ENCODE data around the gene SLC6A8.

Gene SLC6A8

DNA sequence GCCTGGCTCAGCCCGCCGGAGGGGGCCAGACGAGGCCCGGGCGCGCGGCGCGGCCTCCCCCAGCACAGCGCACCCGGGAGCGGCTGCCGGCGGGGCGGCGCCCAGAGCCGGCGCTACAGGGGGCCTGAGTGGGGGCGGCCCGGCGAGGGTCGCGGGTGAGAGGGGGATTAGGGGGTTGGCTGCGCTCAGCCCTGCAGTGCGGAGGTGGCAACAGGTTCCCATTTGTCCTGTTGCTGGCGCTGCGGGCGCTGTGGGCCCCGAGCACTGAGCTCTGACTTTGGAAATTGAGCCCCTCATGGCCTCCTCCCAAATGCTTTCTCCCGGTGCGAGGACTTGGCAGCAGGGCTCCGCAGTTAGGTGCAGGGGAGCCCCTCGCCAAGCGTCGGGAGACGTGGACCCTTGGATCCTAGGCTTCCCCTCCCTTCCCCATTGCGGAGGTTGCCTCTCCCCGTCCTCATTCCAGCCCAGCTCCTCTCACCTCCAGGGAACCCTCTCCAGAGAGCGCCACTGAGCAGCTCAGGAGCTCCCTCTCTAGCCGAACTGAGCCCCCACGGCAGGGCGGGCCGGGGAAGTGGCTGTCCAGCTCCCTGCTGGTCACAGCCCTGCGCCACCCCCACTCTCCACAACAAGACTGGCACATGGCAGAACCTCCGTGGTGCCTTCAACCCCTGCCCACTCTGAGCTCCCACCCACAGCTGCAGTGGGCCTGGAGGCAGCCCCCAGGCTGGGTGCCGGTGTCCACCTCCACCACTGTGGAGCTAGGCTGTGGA, 43.2 kb upstream of the SLC6A8 start:
- DNase-seq = no peak
- TF ChIP-seq GATA1 (IDR thresholded peaks at IDR 0.05; ENCODE audit: low read depth, low read length) = no peak
- TF ChIP-seq POLR2A (IDR thresholded peaks at IDR 0.05; ENCODE audit: low read length) = no peak

DNA sequence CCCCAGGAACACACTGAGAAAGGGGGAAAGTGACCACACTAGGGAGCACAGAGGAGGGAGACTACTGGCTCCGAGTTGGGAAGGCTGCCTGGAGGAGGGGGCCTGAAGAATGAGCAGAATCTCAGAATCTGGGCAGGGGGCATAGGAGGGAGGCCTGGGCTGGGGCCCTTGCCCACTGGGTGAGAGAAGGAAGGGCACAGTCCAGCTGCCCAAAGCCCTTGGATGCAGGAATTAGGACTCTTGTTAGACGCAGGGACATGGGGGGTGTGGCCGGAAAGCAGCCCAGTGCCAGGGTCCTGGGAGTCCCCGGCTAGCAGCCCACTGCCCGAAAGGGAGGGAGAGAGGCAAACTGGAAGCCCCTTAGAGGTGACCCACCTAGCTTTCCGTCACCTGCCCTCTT, 42.6 kb upstream of the SLC6A8 start:
- TF ChIP-seq GATA1 (IDR thresholded peaks at IDR 0.05; ENCODE audit: low read depth, low read length) = no peak
- TF ChIP-seq POLR2A (IDR thresholded peaks at IDR 0.05; ENCODE audit: low read length) = no peak
- no peak for DNase-seq

DNA sequence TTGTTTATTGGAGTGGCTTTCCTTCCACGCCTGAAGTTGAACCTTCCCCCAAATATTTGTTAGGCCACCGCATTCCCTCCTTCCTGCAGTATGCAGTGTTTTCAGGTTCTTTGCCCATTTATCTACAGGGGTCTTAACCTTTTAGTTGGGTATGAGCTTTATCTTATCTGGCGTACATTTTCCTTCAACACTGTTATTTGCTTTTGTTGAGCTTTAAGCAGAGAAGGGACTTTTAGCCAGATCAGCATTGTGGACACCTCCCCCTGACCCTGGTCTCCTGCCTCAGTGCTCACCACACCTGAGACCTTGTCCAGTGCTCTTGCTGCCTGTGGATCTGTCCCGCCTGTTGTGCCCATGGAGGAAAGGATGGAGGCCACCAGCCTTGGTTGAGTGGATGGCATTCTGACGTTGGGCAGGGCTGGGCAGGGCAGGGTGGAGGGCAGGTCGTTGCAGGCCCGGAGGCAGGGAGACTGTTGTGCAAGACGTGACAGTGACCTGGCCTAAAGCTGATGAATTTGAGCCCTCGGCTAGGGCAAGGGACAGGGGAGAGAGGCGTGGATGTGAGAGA, 41.7 kb upstream of the SLC6A8 start:
- TF ChIP-seq GATA1 (IDR thresholded peaks at IDR 0.05; ENCODE audit: low read depth, low read length) = no peak
- no peak for TF ChIP-seq POLR2A (IDR thresholded peaks at IDR 0.05; ENCODE audit: low read length)
- no peak for DNase-seq

DNA sequence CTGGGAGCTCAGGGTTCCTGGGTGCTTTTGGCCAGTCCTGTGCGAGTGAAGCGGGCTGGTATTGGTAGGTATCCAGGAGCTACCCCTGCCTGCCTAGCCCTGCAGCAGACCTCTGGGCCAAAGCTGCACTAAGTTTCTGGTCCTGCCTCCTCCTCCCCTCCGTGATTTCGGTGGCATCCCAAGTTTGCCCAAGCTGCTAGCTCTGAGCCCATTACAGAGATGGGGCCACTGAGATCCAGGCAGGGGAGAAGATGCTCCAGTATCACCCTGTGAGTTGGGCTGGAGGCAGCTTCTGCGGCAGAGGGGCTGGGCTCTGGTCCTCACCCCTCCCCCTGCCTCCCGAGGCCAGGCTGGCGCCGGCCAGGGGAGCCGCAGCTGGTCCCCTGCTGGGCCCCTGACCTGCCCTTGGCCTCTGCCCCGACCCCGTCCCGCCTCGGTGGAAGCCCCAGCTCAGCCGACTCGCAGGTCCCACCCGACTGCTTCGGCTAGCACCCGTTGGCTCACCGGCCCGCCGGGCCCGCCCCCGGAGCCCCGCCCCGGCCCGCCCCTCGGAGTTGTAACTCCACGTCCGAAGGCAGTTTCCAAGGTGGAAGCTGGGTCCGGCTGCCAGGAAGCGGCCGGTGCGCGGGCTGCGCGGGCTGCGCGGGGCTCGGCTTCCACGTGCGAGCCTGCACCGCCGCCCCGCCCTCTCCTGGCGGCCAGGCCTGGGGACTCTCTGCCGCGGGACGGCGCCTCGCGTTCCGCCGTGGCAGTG, 40.9 kb upstream of the SLC6A8 start, which contains the start of gene DUSP9:
DUSP9 (plus strand) TSS at position 584 of the 754 bp plus-strand sequence. CDS start 751 bp downstream, outside the sequence.
- no peak for TF ChIP-seq POLR2A (IDR thresholded peaks at IDR 0.05; ENCODE audit: low read length)
- no peak for TF ChIP-seq GATA1 (IDR thresholded peaks at IDR 0.05; ENCODE audit: low read depth, low read length)
- DNase-seq = no peak

DNA sequence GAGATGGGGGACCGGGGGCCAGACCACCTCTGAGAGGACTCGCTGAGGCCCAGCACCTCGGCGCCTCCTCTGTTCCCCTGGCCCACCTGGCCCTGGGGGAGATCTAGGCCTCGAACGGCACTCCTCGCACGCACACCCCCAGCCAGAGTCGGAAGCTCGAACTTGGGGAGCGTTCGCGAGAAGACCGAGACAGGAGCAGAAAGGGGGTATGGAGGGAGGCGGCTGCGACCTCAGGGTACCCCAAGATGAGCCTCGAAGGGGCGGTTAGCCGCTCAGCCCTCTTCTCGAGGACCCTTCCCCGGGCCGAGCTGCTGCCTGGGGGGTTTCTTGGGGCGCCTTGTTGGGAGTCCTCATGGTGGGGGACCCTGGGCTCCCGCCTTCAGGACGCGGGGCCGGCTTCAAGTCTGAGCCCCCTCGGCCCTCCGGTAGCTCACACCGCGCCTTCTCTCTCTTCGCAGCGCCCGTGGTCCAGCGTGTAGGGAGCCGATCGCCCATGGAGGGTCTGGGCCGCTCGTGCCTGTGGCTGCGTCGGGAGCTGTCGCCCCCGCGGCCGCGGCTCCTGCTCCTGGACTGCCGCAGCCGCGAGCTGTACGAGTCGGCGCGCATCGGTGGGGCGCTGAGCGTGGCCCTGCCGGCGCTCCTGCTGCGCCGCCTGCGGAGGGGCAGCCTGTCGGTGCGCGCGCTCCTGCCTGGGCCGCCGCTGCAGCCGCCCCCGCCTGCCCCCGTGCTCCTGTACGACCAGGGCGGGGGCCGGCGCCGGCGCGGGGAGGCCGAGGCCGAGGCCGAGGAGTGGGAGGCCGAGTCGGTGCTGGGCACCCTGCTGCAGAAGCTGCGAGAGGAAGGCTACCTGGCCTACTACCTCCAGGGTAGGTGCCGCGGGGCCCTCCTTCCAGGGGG, 40.0 kb upstream of the SLC6A8 start:
- TF ChIP-seq POLR2A (IDR thresholded peaks at IDR 0.05; ENCODE audit: low read length) = no peak
- no peak for TF ChIP-seq GATA1 (IDR thresholded peaks at IDR 0.05; ENCODE audit: low read depth, low read length)
- DNase-seq = no peak

DNA sequence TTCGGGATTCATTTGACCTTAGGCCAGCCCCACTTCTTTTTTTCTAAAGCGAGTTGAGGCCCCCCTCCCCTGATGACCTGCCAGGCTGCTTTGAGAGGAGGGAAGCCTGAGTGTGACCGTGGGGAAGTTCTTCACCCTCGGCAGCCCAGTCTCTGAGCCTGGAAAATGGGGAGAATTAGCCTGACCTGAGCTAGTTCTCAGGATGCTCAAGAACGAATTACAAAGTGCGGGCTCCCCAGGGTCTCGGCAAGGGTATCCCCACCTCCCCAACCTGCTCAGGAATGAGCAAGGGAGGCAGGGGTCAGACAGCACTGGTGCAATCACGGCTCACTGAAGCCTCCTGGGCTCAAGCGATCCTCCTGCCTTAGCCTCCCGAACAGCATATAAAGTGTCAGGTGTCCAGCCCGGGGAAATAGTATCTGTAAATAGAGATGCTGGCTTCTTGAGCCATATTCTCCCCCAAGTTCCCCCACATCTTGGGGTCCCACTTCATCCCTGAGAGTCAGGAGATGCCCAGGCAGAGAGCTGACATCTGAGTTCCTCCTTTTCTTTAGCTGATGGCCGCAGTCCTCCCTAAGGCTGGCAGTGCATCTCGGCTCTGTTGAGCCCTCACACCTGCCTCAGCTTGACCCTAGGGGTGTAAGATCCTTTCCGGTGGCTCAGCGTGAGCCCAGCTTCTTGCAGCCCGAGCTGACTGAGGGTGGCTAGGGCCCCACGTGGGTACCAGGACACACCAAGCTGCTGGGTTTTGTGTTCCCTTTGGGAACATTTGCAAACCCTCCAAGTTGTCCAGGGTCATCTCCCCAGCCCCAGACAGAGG, 39.2 kb upstream of the SLC6A8 start:
- TF ChIP-seq POLR2A (IDR thresholded peaks at IDR 0.05; ENCODE audit: low read length) (no peak), GATA1 (IDR thresholded peaks at IDR 0.05; ENCODE audit: low read depth, low read length) (no peak)
- no peak for DNase-seq

DNA sequence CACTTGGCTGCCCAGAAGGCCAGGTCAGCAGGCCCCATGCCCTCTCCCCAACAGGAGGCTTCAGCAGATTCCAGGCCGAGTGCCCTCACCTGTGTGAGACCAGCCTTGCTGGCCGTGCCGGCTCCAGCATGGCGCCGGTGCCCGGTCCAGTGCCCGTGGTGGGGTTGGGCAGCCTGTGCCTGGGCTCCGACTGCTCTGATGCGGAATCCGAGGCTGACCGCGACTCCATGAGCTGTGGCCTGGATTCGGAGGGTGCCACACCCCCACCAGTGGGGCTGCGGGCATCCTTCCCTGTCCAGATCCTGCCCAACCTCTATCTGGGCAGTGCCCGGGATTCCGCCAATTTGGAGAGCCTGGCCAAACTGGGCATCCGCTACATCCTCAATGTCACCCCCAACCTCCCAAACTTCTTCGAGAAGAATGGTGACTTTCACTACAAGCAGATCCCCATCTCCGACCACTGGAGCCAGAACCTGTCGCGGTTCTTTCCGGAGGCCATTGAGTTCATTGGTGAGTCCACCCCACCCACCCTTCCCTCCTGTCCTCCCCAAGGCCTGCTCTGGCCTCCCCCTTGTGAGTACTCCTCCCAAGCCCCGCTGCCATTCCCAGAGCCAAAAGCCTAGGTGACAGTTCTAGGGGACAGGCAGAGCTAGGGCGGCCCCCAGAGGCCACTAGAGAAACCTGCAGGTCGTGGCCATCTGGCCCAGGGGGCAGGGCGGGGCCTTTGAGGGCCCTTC, 38.4 kb upstream of the SLC6A8 start:
- no peak for TF ChIP-seq GATA1 (IDR thresholded peaks at IDR 0.05; ENCODE audit: low read depth, low read length)
- no peak for TF ChIP-seq POLR2A (IDR thresholded peaks at IDR 0.05; ENCODE audit: low read length)
- peak; percentile 48 to 59 for DNase-seq

DNA sequence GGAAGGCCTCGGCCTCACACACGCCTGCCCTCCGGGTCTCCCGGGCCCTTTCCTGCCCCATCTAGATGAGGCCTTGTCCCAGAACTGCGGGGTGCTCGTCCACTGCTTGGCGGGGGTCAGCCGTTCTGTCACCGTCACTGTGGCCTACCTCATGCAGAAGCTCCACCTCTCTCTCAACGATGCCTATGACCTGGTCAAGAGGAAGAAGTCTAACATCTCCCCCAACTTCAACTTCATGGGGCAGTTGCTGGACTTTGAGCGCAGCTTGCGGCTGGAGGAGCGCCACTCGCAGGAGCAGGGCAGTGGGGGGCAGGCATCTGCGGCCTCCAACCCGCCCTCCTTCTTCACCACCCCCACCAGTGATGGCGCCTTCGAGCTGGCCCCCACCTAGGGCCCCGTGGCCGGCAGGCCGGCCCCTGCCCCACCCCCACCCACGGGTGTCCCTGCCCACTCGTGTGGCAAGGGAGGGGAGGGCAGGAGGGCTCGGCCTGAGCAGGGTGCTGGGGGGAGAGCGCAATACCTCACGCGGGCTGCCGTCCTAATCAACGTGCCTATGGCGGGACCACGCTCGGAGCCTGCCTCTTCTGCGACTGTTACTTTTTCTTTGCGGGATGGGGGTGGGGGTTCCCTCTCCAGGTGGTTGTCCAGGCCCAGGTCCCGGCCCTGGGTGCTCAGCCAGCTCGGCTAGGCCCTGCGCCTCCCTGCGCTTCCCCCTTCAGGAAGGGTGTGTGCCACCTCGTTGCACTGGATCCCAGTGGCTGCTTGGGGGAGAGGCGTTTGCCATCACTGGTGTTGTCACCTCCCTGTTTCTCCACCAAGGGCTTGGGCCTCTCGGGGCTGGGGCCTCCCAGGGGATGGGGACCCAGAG, 37.6 kb upstream of the SLC6A8 start:
- TF ChIP-seq POLR2A (IDR thresholded peaks at IDR 0.05; ENCODE audit: low read length) = no peak
- TF ChIP-seq GATA1 (IDR thresholded peaks at IDR 0.05; ENCODE audit: low read depth, low read length) = no peak
- DNase-seq = no peak

DNA sequence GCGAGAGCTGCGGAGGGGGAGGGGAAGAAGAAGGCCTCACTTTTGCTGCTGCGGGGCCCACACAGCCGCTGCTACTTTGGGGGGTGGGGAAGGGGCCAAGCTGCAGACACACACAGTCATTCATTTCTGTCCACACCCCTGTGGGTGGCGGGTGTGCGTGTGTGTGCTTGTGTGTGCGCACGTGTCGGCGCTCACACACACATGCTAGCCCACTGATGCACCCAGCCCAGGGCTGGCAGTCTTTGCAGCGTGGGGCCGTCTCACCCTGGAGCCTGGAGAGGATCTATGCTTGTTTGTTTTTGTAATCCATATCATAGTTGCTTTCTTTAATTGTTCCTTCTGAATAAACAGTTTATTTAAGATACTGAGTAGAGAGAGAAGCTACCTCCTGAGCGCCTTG, 36.8 kb upstream of the SLC6A8 start:
- TF ChIP-seq GATA1 (IDR thresholded peaks at IDR 0.05; ENCODE audit: low read depth, low read length) = no peak
- no peak for TF ChIP-seq POLR2A (IDR thresholded peaks at IDR 0.05; ENCODE audit: low read length)
- DNase-seq = no peak

DNA sequence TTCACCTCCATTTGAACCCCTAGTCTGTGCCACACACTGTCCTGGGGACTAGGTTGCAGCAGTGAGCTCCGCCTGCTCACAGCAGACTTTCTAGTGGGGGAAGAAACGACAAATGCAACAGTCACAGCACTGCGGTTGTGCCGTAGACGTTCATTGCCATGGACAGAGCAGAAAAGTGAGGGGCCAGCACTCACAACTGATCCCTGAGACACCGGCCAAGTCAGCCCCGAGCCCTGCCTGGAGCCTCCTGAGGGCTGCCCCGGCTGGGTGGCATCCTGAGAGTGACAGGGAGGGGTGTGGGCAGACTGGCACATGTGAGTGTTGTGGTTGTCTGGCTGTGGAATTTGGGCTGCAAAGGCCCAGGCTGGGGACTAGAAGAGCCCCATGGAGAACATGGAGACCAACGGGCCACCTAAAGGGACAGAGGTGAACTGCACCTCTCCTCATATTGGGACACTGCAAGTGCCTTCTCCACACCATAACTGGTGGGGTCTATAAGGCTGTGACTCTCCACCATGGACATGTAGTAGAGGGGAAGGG, 36.1 kb upstream of the SLC6A8 start:
- peak in 1 of 2 experiments; percentile 10 for DNase-seq
- TF ChIP-seq GATA1 (IDR thresholded peaks at IDR 0.05; ENCODE audit: low read depth, low read length) (no peak), POLR2A (IDR thresholded peaks at IDR 0.05; ENCODE audit: low read length) (no peak)

DNA sequence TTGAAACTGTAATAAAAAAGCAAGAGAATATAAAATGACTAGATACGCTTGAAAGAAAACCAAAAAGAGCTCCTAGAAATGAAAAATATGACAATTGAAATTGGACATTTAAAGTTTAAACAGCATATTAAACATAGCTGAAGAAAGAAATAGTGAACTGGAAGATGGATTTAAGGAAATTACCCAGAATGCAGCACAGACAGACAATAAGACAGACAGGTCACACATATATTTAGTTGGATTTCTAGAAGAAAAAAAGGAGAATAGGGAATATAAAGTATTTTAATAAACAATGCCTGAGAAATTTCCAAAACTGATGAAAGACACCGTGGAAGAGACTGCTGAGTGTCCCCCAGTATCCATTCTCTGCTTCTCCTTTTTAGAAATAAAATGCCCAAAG, 34.2 kb upstream of the SLC6A8 start:
- no peak for TF ChIP-seq POLR2A (IDR thresholded peaks at IDR 0.05; ENCODE audit: low read length)
- no peak for TF ChIP-seq GATA1 (IDR thresholded peaks at IDR 0.05; ENCODE audit: low read depth, low read length)
- DNase-seq = no peak

Measured in erythroblast (primary cell).